ENCODE data around the gene SCYL1. TPM values are rescaled to one million over a fixed set of nuclear protein-coding genes. Genes with fewer than 3 reads are reported as not detected.

Gene SCYL1
- total and polyA plus RNA-seq, 4 donors, result 54.3 to 107 (median 86.5) TPM

- ATAC-seq (ENCODE audit: insufficient read depth, low FRiP score) (no peak), DNase-seq (no peak)
- Histone ChIP-seq H3K36me3 (ENCODE audit: control insufficient read depth in 4 of 4, insufficient read depth in 4 of 4, low read length in 4 of 4) (peaks cover 0 to 35% (median 19%) of the 10 kb centered on the region in 4 donors), H3K9ac (ENCODE audit: insufficient read depth in 1 of 2, low read length in 2 of 2) (no peak overlapping the region), H3K4me1 (ENCODE audit: control insufficient read depth in 5 of 5, insufficient read depth in 5 of 5, low read length in 5 of 5) (peaks cover 0 to 13% (median 7%) of the 10 kb centered on the region in 5 donors), H3K27me3 (ENCODE audit: control insufficient read depth in 3 of 3, insufficient read depth in 3 of 3, low read length in 2 of 3) (no peaks in the 10 kb centered on the region), H3K9me3 (ENCODE audit: control insufficient read depth in 4 of 4, insufficient read depth in 3 of 4, low read length in 3 of 4) (no peaks in the 10 kb centered on the region), H3K4me3 (no peak overlapping the region), H3K27ac (ENCODE audit: low read depth in 1 of 2, low read length in 1 of 2) (peak overlapping the region in 1 of 2 donors; percentile 77)
- 41 to 62% methylated on average over 4 of the region's 4 CpGs for WGBS, 2 donors
- TF ChIP-seq, protein P1, sequence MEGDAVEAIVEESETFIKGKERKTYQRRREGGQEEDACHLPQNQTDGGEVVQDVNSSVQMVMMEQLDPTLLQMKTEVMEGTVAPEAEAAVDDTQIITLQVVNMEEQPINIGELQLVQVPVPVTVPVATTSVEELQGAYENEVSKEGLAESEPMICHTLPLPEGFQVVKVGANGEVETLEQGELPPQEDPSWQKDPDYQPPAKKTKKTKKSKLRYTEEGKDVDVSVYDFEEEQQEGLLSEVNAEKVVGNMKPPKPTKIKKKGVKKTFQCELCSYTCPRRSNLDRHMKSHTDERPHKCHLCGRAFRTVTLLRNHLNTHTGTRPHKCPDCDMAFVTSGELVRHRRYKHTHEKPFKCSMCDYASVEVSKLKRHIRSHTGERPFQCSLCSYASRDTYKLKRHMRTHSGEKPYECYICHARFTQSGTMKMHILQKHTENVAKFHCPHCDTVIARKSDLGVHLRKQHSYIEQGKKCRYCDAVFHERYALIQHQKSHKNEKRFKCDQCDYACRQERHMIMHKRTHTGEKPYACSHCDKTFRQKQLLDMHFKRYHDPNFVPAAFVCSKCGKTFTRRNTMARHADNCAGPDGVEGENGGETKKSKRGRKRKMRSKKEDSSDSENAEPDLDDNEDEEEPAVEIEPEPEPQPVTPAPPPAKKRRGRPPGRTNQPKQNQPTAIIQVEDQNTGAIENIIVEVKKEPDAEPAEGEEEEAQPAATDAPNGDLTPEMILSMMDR (IDR thresholded peaks at IDR 0.05; ENCODE audit: control extremely low read depth, extremely low read depth), result no peak
These were observed 21.0 kb downstream of the SCYL1 start for GRCh38 chr11:65545853-65546216.

- H3K27ac ChIP-seq (ENCODE audit: low read depth in 1 of 2, low read length in 1 of 2), result peak overlapping the region in 1 of 2 donors; percentile 77
- peak; percentile 88 for ATAC-seq (ENCODE audit: insufficient read depth, low FRiP score)
- peaks cover 0 to 36% (median 20%) of the 10 kb centered on the region in 4 donors for H3K36me3 ChIP-seq (ENCODE audit: control insufficient read depth in 4 of 4, insufficient read depth in 4 of 4, low read length in 4 of 4)
- H3K4me3 ChIP-seq, result peak overlapping the region; percentile 29
- H3K9ac ChIP-seq (ENCODE audit: insufficient read depth in 1 of 2, low read length in 2 of 2), result no peak overlapping the region
- H3K9me3 ChIP-seq (ENCODE audit: control insufficient read depth in 4 of 4, insufficient read depth in 3 of 4, low read length in 3 of 4), result no peaks in the 10 kb centered on the region
- peaks cover 0 to 8% (median 2%) of the 10 kb centered on the region in 5 donors for H3K4me1 ChIP-seq (ENCODE audit: control insufficient read depth in 5 of 5, insufficient read depth in 5 of 5, low read length in 5 of 5)
- DNase-seq, result peak; percentile 56 to 81 (median 65)
- no peaks in the 10 kb centered on the region for H3K27me3 ChIP-seq (ENCODE audit: control insufficient read depth in 3 of 3, insufficient read depth in 3 of 3, low read length in 2 of 3)
- TF ChIP-seq, protein P1 (IDR thresholded peaks at IDR 0.05; ENCODE audit: control extremely low read depth, extremely low read depth), result no peak
- WGBS, 2 donors, result 23 to 27% methylated on average over 58 to 64 of the region's 64 CpGs
These were observed 21.5 kb downstream of the SCYL1 start for GRCh38 chr11:65546217-65546958.

- H3K27ac ChIP-seq (ENCODE audit: low read depth in 1 of 2, low read length in 1 of 2), result no peak overlapping the region
- H3K4me3 ChIP-seq, result no peak overlapping the region
- peaks cover 0 to 5% (median 2%) of the 10 kb centered on the region in 5 donors for H3K4me1 ChIP-seq (ENCODE audit: control insufficient read depth in 5 of 5, insufficient read depth in 5 of 5, low read length in 5 of 5)
- TF ChIP-seq, protein P1 (IDR thresholded peaks at IDR 0.05; ENCODE audit: control extremely low read depth, extremely low read depth), result no peak
- H3K9me3 ChIP-seq (ENCODE audit: control insufficient read depth in 4 of 4, insufficient read depth in 3 of 4, low read length in 3 of 4), result no peaks in the 10 kb centered on the region
- 85 to 87% methylated on average over 50 to 52 of the region's 52 CpGs for WGBS, 2 donors
- no peak for DNase-seq
- no peak overlapping the region for H3K9ac ChIP-seq (ENCODE audit: insufficient read depth in 1 of 2, low read length in 2 of 2)
- H3K36me3 ChIP-seq (ENCODE audit: control insufficient read depth in 4 of 4, insufficient read depth in 4 of 4, low read length in 4 of 4), result peaks cover 0 to 37% (median 25%) of the 10 kb centered on the region in 4 donors
- ATAC-seq (ENCODE audit: insufficient read depth, low FRiP score), result no peak
- no peaks in the 10 kb centered on the region for H3K27me3 ChIP-seq (ENCODE audit: control insufficient read depth in 3 of 3, insufficient read depth in 3 of 3, low read length in 2 of 3)
These were observed 22.7 kb downstream of the SCYL1 start for GRCh38 chr11:65547446-65548125.
